Activated naive CD8-positive, alpha-beta T cell treated with anti-CD3 and anti-CD28 coated beads, Interleukin-2, amount 10 ng/mL, durations not matched to agents 7 days and 5 days (primary cell): Measurements from ENCODE around the gene LTB4R. TPM values are rescaled to one million over a fixed set of nuclear protein-coding genes. Genes with fewer than 3 reads are reported as not detected.

Experiments used
- ATAC-seq: fragments of 150-1000 bp; cut with Tn5 transposase; one replicate; pipeline ENCODE4 v1.10.0; 2021; ENCODE audit warnings: low read depth, moderate library complexity
- POLR2A ChIA-PET: fragments of 350-600 bp; sonication (Branson Sonifier 250); formaldehyde crosslinking; loops from one replicate; lab custom pipeline; 2021; ENCODE audit warnings: antibody characterized with exemption; lab: Charles Lee
- DNase-seq: peaks from one replicate; pipeline ENCODE4 v3.0.0; 2021
- H3K27ac Mint-ChIP-seq: one replicate; pipeline ENCODE4 v1.8.0; 2022; ENCODE audit warnings: mild to moderate bottlenecking, mixed read lengths
- H3K27me3 Mint-ChIP-seq: one replicate; pipeline ENCODE4 v1.8.0; 2022; ENCODE audit warnings: mild to moderate bottlenecking, moderate library complexity, mixed read lengths
- H3K36me3 Mint-ChIP-seq: one replicate; pipeline ENCODE4 v1.8.0; 2021; ENCODE audit warnings: mild to moderate bottlenecking, mixed read lengths
- H3K4me1 Mint-ChIP-seq: one replicate; pipeline ENCODE4 v1.8.0; 2021; ENCODE audit warnings: mixed read lengths
- H3K4me3 Mint-ChIP-seq: one replicate; pipeline ENCODE4 v1.8.0; 2022; ENCODE audit warnings: mild to moderate bottlenecking, moderate library complexity, mixed read lengths
- H3K9me3 Mint-ChIP-seq: one replicate; pipeline ENCODE4 v1.8.0; 2021; ENCODE audit warnings: mixed read lengths
- total RNA-seq, 2 experiments: library from RNA; stranded (reverse); gene quantifications; one replicate each; pipeline ENCODE4 v1.2.3, GENCODE V29; 2021

LTB4R gene
- total RNA-seq, 2 experiments from 2014 or later = 27.0 to 27.8 TPM

- no peak overlapping the region for H3K27ac Mint-ChIP-seq
- peaks cover 14% of the 10 kb centered on the region for H3K36me3 Mint-ChIP-seq
- no peaks in the 10 kb centered on the region for H3K9me3 Mint-ChIP-seq
- ATAC-seq (no peak), DNase-seq (no peak)
- POLR2A ChIA-PET = interaction anchor here (1.0 to 3.3 kb wide), 5 partner anchors 10 to 100 kb away, joined by 3 to 27 read pairs (median 3); partner anchors contain the start of genes CBLN3, KHNYN and TINF2
- peak overlapping the region; percentile 42 for H3K4me3 Mint-ChIP-seq
- H3K27me3 Mint-ChIP-seq = peaks cover 28% of the 10 kb centered on the region
- peaks cover 36% of the 10 kb centered on the region for H3K4me1 Mint-ChIP-seq
These were observed 24.3 kb downstream of the LTB4R start for GRCh38 chr14:24335461-24336171.

DNA sequence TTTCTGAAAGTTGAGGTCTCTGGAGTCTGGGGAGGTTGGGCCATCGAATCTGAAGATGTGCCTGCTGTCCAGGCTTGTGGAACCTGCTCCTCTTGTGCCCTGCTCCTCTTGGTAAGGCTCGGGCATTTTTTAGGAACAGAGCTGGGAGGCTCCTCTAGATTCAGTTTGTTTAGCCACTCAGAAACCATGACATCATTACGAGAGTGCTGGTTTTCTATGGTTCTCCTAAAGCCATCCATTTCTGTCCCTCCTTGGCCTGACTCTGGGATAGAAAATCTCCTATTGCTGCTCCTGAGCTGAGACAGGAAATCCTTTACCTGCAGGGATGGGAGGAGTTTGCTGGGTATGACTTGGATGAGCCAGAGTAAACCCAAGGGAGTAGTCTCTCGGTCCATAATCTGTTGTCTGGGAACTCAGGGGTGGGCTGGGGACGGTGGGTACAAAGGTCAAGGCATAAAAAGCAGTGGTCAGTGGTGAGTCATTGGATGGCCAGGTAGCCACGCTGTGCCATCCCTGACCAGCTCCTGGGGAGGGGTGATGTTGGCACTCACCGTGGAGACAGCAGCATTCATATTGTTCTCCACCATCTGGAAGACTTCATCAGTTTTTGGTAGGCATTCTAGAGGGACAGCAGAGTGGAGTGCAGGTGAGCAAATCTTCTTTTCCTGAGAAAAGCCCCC, 26.0 kb downstream of the LTB4R start:
- no peaks in the 10 kb centered on the region for H3K9me3 Mint-ChIP-seq
- no peak overlapping the region for H3K4me3 Mint-ChIP-seq
- H3K27me3 Mint-ChIP-seq = peaks cover 30% of the 10 kb centered on the region
- peaks cover 28% of the 10 kb centered on the region for H3K4me1 Mint-ChIP-seq
- peaks cover 14% of the 10 kb centered on the region for H3K36me3 Mint-ChIP-seq
- ATAC-seq (no peak), DNase-seq (no peak)
- no peak overlapping the region for H3K27ac Mint-ChIP-seq
- POLR2A ChIA-PET = interaction anchor here (0.8 to 3.3 kb wide), 3 partner anchors 40 to 100 kb away, joined by 3 to 27 read pairs (median 3); partner anchors contain the start of genes CBLN3 and KHNYN

- H3K36me3 Mint-ChIP-seq = peaks cover 14% of the 10 kb centered on the region
- peaks cover 24% of the 10 kb centered on the region for H3K4me1 Mint-ChIP-seq
- DNase-seq (no peak), ATAC-seq (no peak)
- POLR2A ChIA-PET = interaction anchor here (0.8 to 3.3 kb wide), 4 partner anchors 39 to 100 kb away, joined by 3 to 27 read pairs (median 3); partner anchors contain the start of genes CBLN3 and KHNYN
- H3K4me3 Mint-ChIP-seq = no peak overlapping the region
- no peak overlapping the region for H3K27ac Mint-ChIP-seq
- peaks cover 31% of the 10 kb centered on the region for H3K27me3 Mint-ChIP-seq
- no peaks in the 10 kb centered on the region for H3K9me3 Mint-ChIP-seq
These were observed 26.5 kb downstream of the LTB4R start for GRCh38 chr14:24337824-24338175.

GRCh38 chr14:24338843-24339242, 27.5 kb downstream of the LTB4R start:
- H3K4me1 Mint-ChIP-seq = peaks cover 21% of the 10 kb centered on the region
- H3K27ac Mint-ChIP-seq = peak overlapping the region; percentile 61
- POLR2A ChIA-PET = interaction anchor here (1.1 to 4.2 kb wide), 5 partner anchors 12 to 98 kb away, joined by 3 to 53 read pairs (median 4); partner anchors contain the start of genes CBLN3 and KHNYN
- H3K9me3 Mint-ChIP-seq = no peaks in the 10 kb centered on the region
- ATAC-seq (no peak), DNase-seq (peak; percentile 23)
- peaks cover 14% of the 10 kb centered on the region for H3K36me3 Mint-ChIP-seq
- peak overlapping the region; percentile 94 for H3K4me3 Mint-ChIP-seq
- H3K27me3 Mint-ChIP-seq = peaks cover 26% of the 10 kb centered on the region

GRCh38 chr14:24339284-24340151, 28.2 kb downstream of the LTB4R start, which contains the start of gene RIPK3:
Gene RIPK3 (minus strand): TSS chr14:24339991. CDS start chr14:24339826, 165 bp downstream.
- H3K27me3 Mint-ChIP-seq = peaks cover 23% of the 10 kb centered on the region
- POLR2A ChIA-PET = interaction anchor here (0.6 to 4.2 kb wide), 9 partner anchors 13 to 170 kb away, joined by 3 to 53 read pairs (median 4); partner anchors contain the start of genes CBLN3, KHNYN, MDP1 and RABGGTA
- peaks cover 18% of the 10 kb centered on the region for H3K4me1 Mint-ChIP-seq
- peaks cover 14% of the 10 kb centered on the region for H3K36me3 Mint-ChIP-seq
- H3K27ac Mint-ChIP-seq = peak within 1 kb of the TSS; percentile 90
- ATAC-seq (peak; percentile 93), DNase-seq (peak; percentile 76)
- H3K9me3 Mint-ChIP-seq = no peaks in the 10 kb centered on the region
- H3K4me3 Mint-ChIP-seq = peak within 1 kb of the TSS; percentile 94

DNA sequence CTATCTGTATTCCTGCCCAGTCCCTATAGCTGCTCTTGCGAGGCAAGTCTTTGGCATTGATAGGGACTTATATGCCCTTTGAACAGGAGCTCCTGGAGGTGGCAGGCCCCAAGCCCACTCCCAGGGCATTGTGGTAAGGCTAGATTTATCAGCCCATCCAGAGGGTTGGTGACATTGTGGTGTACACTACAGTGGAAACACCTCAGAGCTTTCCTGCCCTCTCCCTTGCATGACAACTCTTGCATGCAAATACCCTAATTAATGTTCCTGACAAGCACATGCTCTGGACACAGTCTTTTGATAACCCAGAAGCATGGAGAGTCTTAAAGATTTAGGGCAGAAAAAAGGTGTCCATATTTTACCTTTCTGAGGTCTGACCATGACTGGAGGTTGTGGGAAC, 29.3 kb downstream of the LTB4R start:
- DNase-seq (no peak), ATAC-seq (no peak)
- POLR2A ChIA-PET = interaction anchor here (1.6 to 4.2 kb wide), 2 partner anchors 90 to 96 kb away, joined by 8 to 53 read pairs; partner anchors contain the start of genes CBLN3 and KHNYN
- peaks cover 13% of the 10 kb centered on the region for H3K4me1 Mint-ChIP-seq
- H3K27ac Mint-ChIP-seq = no peak overlapping the region
- peak overlapping the region; percentile 94 for H3K4me3 Mint-ChIP-seq
- peaks cover 17% of the 10 kb centered on the region for H3K27me3 Mint-ChIP-seq
- H3K36me3 Mint-ChIP-seq = peaks cover 9% of the 10 kb centered on the region
- no peaks in the 10 kb centered on the region for H3K9me3 Mint-ChIP-seq

- POLR2A ChIA-PET = interaction anchor here (4.2 kb wide), 1 partner anchor 88 kb away, joined by 53 read pairs; the partner anchor contains the start of genes CBLN3 and KHNYN
- H3K27ac Mint-ChIP-seq = no peak overlapping the region
- H3K4me3 Mint-ChIP-seq = no peak overlapping the region
- ATAC-seq = no peak
- H3K27me3 Mint-ChIP-seq = peaks cover 29% of the 10 kb centered on the region
- H3K36me3 Mint-ChIP-seq = peaks cover 7% of the 10 kb centered on the region
- H3K9me3 Mint-ChIP-seq = no peaks in the 10 kb centered on the region
- H3K4me1 Mint-ChIP-seq = peaks cover 13% of the 10 kb centered on the region
- no peak for DNase-seq
These were observed 31.6 kb downstream of the LTB4R start for GRCh38 chr14:24342889-24343288.

DNA sequence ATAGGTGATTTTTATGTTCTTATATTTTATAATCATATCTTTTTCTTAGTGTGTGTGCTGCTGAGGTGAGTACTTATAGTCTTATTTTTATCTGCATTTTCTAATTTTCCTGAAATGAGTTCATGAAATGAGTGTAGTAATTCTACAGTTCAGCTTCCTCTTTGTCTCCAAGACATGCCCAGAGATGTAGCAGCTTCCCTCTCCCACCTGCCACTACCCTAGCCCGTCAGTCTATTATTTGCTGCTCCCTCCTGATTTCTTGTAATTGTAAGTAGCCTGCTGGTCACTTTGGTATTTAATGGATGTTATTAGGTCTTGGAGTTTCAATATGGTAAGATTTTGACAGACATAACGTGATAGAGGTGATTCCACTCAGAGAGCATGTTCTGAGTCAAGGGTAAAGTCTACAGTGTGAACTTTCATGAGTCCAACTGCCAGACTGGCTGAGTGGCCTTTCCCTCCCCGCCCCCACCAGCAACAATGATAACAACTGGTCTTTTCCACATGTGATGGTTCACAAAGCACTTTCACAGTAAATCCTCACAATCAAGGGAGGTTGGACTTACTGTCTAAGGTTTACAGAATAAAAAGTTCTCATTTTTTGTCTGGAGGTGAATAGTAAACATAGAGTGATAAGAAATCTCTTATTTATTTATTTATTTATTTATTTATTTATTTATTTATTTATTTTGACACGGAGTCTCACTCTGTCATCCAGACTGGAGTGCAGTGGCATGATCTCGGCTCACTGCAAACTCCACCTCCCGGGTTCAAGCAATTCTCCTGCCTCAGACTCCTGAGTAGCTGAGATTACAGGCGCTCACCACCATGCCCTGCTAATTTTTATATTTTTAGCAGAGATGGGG, 32.7 kb downstream of the LTB4R start:
- peaks cover 38% of the 10 kb centered on the region for H3K27me3 Mint-ChIP-seq
- ATAC-seq (no peak), DNase-seq (no peak)
- POLR2A ChIA-PET = no interaction called here
- peaks cover 4% of the 10 kb centered on the region for H3K4me1 Mint-ChIP-seq
- H3K9me3 Mint-ChIP-seq = no peaks in the 10 kb centered on the region
- no peaks in the 10 kb centered on the region for H3K36me3 Mint-ChIP-seq
- H3K27ac Mint-ChIP-seq = no peak overlapping the region
- no peak overlapping the region for H3K4me3 Mint-ChIP-seq

GRCh38 chr14:24347134-24347533, 35.8 kb downstream of the LTB4R start:
- Mint-ChIP-seq H3K9me3 (no peaks in the 10 kb centered on the region), H3K27ac (no peak overlapping the region), H3K36me3 (no peaks in the 10 kb centered on the region), H3K4me1 (no peaks in the 10 kb centered on the region), H3K4me3 (no peak overlapping the region), H3K27me3 (peaks cover 62% of the 10 kb centered on the region)
- ATAC-seq = no peak
- POLR2A ChIA-PET = interaction anchor here (1.0 kb wide), 1 partner anchor 82 kb away, joined by 3 read pairs; the partner anchor contains the start of genes CBLN3 and KHNYN
- no peak for DNase-seq

- Mint-ChIP-seq H3K27ac (no peak overlapping the region), H3K4me1 (no peaks in the 10 kb centered on the region), H3K9me3 (no peaks in the 10 kb centered on the region), H3K27me3 (peaks cover 65% of the 10 kb centered on the region), H3K36me3 (no peaks in the 10 kb centered on the region), H3K4me3 (no peak overlapping the region)
- POLR2A ChIA-PET = no interaction called here
- no peak for ATAC-seq
- DNase-seq = no peak
These were observed 36.9 kb downstream of the LTB4R start for GRCh38 chr14:24348186-24348585.

DNA sequence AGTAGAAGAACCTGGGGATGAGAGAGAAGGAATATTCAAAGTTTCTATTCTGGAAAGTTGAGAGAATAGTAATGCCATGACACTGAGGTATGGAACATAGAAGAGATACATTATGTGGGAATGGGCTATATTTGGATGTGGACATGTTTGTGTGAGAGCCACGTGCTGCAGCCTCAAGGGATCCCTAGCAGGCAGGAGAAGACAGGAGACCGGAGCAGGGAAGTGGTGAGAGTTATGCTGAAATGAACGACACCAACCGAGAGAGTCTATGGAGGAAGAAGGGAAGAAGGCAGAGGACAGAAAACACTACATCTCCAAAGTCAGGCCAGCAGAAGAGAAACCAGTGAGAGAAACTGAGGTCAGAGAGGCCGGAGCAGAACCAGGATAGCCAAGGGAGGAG, 38.4 kb downstream of the LTB4R start:
- H3K27ac Mint-ChIP-seq = no peak overlapping the region
- H3K4me1 Mint-ChIP-seq = no peaks in the 10 kb centered on the region
- POLR2A ChIA-PET = no interaction called here
- no peak overlapping the region for H3K4me3 Mint-ChIP-seq
- no peaks in the 10 kb centered on the region for H3K36me3 Mint-ChIP-seq
- no peaks in the 10 kb centered on the region for H3K9me3 Mint-ChIP-seq
- ATAC-seq = no peak
- peaks cover 64% of the 10 kb centered on the region for H3K27me3 Mint-ChIP-seq
- no peak for DNase-seq

- no peak for DNase-seq
- peaks cover 58% of the 10 kb centered on the region for H3K27me3 Mint-ChIP-seq
- POLR2A ChIA-PET = no interaction called here
- no peaks in the 10 kb centered on the region for H3K9me3 Mint-ChIP-seq
- no peaks in the 10 kb centered on the region for H3K36me3 Mint-ChIP-seq
- H3K27ac Mint-ChIP-seq = no peak overlapping the region
- no peak for ATAC-seq
- no peaks in the 10 kb centered on the region for H3K4me1 Mint-ChIP-seq
- H3K4me3 Mint-ChIP-seq = no peak overlapping the region
These were observed 40.2 kb downstream of the LTB4R start for GRCh38 chr14:24351517-24351916.
